GM19238 (cell line): ENCODE results near the gene PLCL2.
"Not testable (repeated sequence)": the region's sequence is repeated elsewhere in the genome, so short reads cannot be mapped to it uniquely, and the experiment has no call there.

Source experiments
- DNase-seq: peaks from one replicate; pipeline ENCODE4 v3.0.0; 2011; ENCODE audit warnings: low spot score; ENCODE audit not compliant: insufficient read length

Gene PLCL2

DNA sequence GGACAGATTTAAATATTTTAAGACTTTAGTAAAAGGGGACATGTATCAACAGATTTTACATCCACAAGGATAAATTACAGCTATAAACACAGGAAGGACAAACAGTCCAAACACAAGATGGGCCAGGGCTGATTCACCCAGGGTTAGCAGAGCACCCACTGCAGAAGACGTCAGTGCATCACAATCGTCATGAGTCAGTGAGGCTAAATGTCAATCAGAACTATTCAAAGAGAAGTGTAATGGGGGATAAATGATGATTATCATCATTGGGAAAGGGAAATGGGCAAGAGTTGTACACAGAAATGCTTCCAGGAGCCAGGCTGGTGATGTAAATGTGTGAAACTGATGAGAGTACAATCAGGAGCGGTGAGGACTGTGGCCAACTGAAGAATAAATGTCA lies 226.8 kb downstream of the PLCL2 start:
- DNase-seq: no peak

DNA sequence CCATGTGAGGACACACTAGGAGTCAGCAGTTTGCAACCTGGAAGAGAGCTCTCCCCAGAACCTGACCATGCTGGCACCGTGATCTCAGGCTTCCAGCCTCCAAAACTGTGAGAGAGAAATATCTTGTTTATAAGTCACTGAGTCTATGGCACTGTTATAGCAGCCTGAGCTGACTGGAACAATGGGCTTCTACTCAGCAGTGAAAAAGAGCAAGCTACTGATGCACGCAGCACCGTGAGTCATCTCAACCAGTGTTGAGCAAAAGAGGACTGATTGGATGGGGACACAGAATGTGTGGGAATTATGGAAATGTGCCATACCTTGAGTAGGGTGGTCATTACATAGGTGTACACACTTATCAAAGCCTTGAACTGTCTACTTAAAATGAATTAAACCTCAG lies 230.4 kb downstream of the PLCL2 start:
- DNase-seq: no peak

DNA sequence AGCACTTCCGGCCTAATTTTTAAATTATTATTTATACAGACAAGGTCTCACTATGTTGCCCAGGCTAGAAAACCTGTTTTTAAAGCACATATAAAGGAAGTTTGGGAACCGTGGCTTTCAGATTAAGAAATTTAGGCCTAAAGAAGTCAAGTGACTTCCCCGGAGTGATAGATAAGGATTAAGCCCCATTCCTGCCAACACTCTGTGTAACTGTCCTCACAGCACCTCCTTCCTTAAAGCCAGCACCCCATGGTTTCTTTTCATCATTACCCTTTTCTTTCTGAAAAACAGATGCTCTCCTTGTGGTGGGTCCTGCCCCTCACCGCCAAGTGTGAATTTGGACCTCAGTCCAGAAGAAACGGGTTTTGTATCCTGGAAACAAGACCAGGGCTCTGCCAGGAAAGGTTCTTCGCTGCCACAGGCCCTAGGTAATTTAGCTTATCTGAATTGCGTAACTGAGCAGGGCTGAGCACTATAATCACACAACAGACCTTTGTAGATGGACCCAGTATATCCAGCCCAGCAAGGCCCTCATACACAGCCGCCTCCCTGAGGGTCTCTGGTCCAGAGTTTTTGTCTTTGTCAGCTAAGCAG lies 231.3 kb downstream of the PLCL2 start:
- DNase-seq: no peak

DNA sequence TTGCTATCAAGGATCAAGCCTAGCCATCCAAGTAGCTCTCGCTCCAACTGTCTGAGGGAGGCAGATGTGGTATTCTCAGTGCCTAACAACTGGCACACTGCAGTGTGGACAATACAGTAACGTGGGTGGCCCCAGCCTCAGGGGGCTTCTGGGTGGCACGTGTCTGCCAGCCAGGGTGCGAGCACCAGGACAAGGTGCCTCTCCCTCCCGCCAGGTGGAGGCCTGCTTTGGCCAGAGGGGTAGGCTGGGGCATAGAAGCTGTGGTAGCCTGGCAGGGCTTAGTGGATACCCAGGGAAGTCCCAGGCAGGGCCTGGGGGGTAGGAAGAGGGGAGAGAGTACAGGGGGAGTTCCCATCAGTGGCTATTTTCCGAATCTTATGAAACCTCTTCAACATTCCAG lies 234.0 kb downstream of the PLCL2 start:
- DNase-seq: no peak

DNA sequence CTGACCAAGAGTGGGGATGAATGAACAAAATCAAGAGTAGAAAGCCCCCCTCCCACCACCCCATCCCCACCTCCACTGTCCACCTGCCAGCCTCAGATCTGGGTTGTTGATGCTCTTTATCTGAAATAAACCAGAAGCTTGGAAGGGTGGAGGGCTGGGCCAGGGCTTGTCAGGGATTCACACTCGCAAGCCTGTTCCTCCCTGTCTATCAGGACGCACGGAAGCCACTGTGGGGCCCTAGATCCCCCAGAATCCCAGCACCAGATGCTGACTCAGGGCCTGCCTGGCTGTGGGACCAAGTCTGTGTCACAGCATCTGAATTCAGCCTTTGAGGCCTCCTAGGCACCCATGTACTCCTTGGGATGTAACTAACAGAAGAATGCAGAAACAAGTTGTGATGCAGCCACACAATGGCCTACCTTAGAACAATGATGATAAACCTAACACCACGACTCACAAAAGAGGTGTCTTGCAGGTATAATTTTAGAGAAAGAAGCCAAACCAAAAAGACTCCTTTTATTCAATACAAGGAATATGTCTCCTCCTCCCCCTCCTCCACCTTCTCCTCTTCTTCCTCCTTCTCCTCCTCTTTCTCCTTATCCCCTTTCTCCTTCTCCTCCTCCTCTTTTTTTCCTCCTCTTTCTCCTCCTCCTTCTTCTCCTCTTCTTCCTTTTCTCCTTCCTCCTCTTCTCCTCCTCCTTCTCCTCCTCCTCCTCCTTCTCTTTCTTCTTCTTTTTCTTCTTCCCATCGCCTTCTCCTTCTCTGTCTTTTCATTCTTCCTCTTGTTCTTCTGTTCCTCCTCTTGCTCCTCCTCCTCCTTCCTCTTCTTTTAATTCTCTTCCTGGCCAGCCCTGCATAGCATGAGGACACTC lies 234.7 kb downstream of the PLCL2 start:
- DNase-seq: no peak

DNA sequence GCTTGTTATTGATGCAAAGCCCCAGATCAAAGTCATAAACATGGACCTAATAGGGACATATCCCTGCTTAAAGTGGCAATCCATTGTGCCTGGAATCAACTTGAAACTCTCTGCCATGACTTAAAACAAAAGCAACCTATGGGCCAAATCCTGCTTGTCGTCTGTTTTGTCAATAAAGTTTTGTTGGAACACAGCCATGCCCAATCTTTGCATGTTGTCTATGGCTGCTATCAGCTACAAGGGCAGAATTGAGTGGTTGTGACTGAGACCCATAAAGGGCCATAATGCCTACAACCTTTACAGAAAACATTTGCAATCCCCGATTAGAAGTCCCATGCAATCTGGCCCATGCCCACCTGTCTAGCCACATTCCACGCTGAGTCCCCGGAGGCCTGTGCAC lies 235.4 kb downstream of the PLCL2 start:
- no peak for DNase-seq

DNA sequence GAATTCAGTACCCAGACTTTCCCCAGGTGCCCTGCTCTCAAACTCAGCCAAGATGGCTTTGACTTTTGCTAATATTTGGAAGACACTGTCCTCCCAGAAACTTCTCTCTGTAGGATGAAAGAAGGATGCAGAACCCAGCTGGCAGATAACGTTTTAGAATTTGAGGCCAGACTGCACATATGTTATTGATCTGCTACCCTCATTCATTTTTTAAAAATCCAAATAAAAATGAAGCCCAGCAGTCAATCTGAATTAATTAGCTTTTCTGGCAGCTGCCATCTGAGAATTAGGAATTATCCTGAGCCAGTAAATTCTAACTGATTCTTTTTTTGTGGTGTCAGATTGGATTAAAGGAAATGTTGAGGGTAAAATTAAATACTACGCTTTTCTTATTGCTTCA lies 236.6 kb downstream of the PLCL2 start:
- DNase-seq: no peak

DNA sequence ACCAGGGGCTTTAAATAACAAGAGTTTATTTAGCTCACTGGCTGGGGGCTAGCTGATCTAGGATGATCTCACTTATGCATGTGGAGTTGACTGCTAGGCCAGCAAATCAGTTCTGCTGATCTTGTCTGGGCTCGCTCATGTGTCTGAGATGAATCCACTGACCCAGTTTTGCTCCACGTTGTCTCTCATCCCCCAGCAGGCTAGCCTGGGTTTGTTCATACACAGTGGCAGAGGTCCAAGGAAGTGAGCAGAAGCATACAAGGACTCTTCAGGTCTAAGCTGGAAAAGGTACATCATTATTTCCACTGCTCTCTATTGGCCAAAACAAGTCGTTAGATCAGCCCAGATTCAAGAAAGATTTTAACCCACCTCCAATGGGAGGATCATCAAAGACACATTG lies 238.0 kb downstream of the PLCL2 start:
- DNase-seq: no peak

DNA sequence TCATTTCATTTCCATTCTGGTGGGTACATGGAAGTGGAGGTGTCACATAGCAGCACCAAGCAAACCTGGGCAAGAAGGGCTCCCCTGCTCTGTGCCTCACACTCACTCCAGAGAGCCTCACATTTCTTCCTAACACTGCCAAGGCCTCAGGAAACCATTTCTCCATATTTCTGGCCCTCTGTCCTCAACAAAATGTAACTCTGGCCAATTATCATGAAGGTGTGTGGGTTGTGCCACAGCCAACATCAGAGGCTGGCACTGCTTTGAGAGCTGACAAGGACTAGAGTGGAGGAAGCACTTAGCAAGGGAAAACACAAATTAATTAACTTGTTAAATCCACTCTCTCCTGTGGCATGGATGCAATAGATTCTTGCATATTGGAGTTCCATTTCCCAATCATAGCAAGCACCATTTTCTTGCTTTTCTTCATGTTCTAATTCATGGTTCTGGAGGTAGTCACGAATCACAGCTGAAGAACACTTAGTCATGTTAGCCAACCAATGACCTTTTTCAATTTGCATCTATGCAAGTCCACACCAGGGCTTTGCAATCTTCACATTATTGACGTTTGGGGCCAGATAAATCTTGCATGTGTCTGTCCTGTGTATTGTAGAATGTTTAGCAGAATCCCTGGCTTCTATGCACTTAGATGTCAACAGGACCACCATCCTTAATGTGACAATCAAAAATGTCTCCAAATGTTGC lies 241.1 kb downstream of the PLCL2 start:
- no peak for DNase-seq

DNA sequence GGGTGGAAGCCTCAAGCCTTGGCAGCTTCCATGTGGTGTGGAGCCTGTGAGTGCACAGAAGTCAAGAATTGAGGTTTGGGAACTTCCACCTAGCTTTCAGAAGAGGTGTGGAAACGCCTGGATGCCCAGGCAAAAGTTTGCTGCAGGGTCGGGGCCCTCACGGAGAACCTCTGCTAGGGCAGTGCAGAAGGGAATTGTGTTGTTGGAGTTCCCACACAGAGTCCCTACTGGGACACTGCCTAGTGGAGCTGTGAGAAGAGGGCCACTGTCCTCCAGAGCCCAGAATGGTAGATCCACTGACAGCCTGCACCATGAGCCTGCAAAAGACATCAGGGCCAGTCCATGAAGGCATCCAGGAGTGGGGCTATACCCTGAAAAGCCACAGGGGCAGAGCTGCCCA lies 243.9 kb downstream of the PLCL2 start:
- DNase-seq: not testable (repeated sequence)

DNA sequence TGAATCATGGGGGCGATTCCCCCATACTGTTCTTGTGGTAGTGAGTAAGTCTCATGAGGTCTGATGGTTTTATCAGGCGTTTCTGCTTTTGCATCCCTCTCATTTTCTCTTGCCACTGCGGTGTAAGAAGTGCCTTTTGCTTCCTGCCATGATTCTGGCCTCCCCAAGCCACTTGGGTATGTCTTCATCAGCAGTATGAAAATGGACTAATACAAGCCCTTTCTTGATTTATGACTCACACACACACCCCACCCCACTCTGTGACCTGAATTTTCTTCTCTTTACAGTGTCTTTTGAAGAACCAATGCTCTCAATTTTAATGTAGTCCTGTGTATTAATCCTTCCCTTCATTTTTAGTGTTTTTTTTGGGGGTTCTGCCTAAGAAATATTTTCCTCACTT lies 244.8 kb downstream of the PLCL2 start:
- DNase-seq: no peak

DNA sequence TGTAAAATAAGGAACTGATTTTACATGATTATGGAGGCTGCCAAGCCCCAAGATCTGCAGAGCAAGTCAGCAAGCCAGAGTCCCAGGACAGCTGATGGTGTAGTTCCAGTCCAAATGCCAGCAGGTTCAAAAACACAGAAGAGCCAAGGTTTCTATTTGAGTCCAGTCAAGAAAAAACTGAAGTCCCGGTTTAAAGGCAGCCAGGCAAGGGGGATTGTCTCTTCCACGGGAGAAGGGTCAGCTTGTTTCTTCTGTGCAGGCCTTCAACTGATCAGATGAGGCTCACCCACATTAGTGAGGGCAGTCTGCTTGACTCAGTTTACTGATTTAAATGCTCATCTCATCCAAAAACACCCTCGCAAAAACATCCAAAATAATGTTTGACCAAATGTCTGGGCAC lies 246.2 kb downstream of the PLCL2 start:
- DNase-seq: no peak

DNA sequence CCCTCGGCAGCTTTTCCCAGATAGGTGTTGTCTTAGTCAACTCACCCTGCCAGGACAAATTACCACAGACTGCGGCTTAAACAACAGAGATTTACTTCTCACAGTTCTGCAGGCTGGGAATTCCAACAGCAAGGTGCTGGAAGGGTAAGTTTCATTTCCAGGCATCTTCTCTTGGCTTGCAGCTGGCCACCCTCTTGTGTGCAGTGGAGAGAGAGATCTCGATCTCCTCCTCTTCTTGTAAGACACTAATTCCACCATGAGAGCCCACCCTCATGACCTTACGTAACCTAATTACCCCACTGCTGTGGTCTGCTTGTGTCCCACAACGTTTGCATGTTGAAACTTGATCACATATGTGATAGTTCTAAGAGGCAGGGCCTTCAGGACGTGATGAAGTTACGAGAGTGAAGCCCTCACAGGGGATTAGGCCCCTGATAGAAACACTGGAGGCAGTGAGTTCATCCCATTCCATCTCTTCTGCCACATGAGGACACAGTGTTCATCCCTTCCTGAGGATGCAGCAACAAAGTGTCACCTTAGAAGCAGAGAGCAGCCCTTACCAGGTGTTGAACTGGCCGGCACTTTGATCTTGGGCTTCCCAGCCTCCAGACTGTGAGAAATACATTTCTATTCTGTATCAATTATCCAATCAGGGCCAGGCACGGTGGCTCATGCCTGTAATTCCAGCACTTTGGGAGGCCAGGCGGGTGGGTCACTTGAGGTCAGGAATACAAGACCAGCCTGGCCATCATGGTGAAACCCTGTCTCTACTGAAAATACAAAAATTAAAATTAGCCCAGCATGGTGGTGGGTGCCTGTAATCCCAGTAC lies 247.7 kb downstream of the PLCL2 start:
- no peak for DNase-seq

DNA sequence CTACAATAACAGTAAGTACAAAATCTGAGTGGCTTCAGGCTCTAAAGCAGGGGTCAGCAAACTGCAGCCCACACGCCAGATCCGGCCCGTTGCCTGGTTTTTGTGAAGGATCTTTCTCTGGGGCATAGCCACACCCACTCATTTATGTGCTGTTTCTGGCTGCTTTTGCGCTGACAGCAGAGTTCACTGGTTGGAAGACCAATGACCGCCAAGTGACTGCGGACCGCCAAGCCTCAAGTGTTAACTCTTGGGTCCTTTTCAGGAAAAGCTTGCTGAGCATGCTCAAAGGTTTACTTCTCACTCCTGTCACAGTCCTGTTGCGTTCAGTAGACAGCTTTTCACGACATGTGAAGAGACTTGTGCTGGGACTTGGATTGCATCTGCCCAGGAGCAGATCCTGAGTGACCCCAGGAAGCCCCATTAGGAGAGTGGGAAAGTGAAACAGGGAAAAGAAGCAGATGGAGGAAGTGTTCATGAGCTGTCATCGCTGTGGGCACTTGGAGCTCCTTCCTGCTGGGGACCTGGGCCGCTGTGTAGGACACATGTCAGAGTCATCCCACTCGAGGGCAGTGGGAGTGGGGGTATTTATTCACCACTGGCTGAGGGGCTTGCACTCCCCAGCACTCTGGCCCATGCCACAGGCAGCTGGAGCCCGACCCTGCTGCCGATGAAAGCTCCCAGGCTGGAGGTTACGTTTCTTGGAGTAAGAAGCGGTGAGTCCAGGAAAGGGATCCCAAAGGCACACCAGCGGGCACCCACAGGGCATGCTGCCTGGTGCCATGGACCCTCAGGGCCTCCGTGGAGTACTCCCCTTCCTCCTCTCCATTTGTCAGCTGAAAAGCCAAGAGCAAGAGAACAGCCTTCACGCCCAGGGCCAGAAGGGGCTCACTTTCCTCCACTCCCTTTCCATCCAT lies 249.1 kb downstream of the PLCL2 start:
- no peak for DNase-seq

DNA sequence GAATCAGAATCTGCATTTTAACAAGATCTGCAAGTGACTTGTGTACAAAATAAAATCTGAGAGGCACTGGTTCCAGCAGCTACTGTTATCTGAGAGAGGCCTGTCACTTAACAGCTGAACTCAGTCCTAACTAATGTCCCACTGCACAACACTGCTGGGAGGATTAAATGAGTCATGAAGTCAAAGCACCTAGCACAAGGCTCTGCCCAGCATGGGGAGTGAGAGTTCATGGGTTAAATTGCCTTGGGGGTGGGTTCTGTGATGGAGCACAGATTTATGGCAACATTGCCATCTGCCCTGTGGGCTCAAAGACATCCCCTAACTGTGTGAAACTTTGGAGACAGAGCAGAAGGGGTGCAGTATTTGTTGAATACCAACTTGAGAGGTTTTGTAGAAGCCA lies 250.9 kb downstream of the PLCL2 start:
- no peak for DNase-seq

DNA sequence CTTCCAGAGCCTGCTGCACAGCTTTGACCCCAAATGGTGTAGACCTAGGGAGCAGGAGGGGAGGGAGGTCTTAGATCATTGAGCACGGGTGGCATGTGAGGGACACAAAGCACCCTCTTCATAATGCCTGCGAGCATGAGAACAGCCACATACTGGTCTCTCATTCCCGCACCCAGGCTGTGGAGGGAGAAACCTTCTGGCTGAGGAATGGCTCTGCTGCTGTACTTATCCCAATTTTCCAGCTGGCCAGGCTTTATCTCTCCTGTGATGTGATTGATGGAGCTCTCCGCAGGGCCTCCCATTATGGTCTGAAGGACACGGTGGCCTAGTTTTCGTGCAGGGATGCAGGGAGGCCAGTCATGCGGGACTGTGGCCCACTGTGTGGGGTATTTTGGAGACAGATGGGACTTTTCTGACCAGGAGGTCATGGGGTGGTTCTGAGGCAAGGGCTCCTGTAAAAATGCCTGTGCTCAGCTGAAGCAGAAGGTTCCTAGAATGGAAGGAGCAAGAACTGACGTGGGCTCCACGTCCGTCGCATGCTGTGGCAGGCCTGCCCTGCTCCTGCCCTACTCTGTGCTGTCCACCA lies 251.5 kb downstream of the PLCL2 start:
- no peak for DNase-seq

DNA sequence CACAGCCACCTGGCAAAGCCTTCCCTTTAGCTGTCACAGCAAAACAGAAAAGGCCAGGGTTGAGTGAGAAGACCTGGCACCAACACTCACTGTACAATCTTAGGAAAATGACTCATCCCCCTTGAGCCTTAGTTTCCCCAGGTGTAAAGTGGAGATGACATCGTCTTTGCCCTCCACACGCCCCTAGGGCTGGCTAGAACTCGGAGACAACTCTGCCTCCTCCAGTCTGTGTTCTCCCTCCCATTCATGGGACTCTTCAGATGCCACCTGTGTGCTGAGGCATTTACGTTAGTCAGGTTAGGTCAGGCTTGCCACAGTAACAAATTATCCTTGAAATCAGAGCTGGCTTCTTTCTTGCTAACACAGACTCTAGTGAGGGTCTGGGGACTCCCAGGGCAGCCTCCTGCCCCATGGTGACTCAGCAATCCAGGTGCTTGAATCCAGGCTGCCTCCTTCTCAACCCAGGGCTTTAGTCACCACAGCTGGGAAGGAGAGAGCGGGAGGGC lies 252.6 kb downstream of the PLCL2 start:
- no peak for DNase-seq

DNA sequence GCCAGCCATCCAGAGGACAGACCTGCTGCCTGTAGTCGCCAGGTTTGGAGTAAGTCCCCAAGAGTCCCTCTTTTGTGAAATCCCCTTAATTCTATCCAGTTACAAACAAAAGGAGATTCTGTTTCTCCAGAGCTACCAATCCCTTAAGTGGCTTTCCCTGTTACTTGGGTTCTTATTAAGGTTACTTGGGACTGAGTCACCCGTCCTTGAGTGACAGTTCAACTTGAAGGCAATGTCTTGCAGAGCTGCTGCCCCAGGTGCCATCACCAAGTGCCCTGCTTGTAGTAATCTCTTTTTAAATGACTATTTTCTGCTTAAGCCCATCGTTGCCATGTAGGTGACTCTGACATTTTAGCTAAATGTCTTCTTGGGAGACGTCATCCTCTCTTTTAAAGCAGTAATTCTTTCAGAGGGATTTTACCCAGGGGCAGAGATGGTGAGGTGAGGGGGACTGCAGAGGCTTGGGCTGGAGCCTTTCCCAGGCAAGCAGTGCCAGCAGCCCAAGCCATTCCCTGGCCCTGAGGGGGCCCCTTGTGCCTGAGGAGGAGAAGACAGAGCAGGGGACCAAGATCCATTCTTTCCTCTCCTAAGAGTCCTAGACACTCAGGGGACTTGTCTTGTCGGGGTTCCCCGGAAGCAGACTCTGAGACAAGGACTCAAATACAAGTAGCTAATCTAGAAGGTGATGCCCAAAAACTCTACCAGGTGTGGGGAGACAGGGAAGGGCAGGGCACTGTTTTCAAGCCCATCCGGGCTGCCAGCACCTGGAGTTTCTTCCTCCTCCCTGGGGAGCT lies 253.7 kb downstream of the PLCL2 start:
- DNase-seq: no peak
